Keratinocyte (primary cell): Measurements from ENCODE around the gene GPRC5C. TPM values are rescaled to one million over a fixed set of nuclear protein-coding genes. Genes with fewer than 3 reads are reported as not detected.

Experiments used
- DNase-seq: peaks from one replicate; pipeline ENCODE4 v3.0.0-alpha.2; 2011; ENCODE audit warnings: low read depth, missing footprints, low spot score
- FAIRE-seq: peaks from 2 replicates; lab custom pipeline; 2011; peaks lifted over from hg19 to GRCh38; lab: Jason Lieb, UNC
- H2AFZ ChIP-seq: 2 replicates; pipeline ENCODE4 v1.6.0; 2012; ENCODE audit warnings: low read length, control low read depth, inconsistent platforms; ENCODE audit not compliant: control insufficient read depth
- H3K27ac ChIP-seq: 2 replicates; pipeline ENCODE4 v1.5.1; 2011; ENCODE audit warnings: low read length; ENCODE audit not compliant: control insufficient read depth, insufficient read depth
- H3K27me3 ChIP-seq: 3 replicates; pipeline ENCODE4 v1.6.0; 2011; ENCODE audit warnings: low read length; ENCODE audit not compliant: control insufficient read depth, insufficient read depth; ENCODE audit errors: extremely low read depth
- H3K36me3 ChIP-seq, 2 experiments: 2 replicates in 1 of 2; 3 replicates in 1 of 2; pipeline ENCODE4 v1.5.1; 2011; ENCODE audit warnings: low read length in 2 of 2, mild to moderate bottlenecking in 1 of 2; ENCODE audit not compliant: control insufficient read depth in 2 of 2, insufficient read depth in 2 of 2; ENCODE audit errors: extremely low read depth in 1 of 2
- H3K4me1 ChIP-seq: 3 replicates; pipeline ENCODE4 v1.5.1; 2011; ENCODE audit warnings: low read length; ENCODE audit not compliant: control insufficient read depth, insufficient read depth; ENCODE audit errors: extremely low read depth
- H3K4me2 ChIP-seq: 3 replicates; pipeline ENCODE4 v1.6.0; 2011; ENCODE audit warnings: low read depth, low read length; ENCODE audit not compliant: control insufficient read depth, insufficient read depth; ENCODE audit errors: extremely low read depth
- H3K4me3 ChIP-seq, 3 experiments: fragments of 200-600 bp in 1 of 3; sonication (generic) in 1 of 3; 2 replicates in 2 of 3; 3 replicates in 1 of 3; pipeline ENCODE4 v1.5.1; 2011 to 2016; ENCODE audit warnings: low read length in 3 of 3, mild to moderate bottlenecking in 3 of 3, control low read depth in 2 of 3, inconsistent platforms in 1 of 3, low read depth in 1 of 3, mixed read lengths in 1 of 3, mixed run types in 1 of 3, moderate library complexity in 1 of 3; ENCODE audit not compliant: control insufficient read depth in 2 of 3, insufficient read depth in 2 of 3; ENCODE audit errors: extremely low read depth in 1 of 3
- H3K79me2 ChIP-seq: 2 replicates; pipeline ENCODE4 v1.6.0; 2012; ENCODE audit warnings: low read length; ENCODE audit not compliant: control insufficient read depth, insufficient read depth
- H3K9ac ChIP-seq: 3 replicates; pipeline ENCODE4 v1.6.0; 2011; ENCODE audit warnings: low read length; ENCODE audit not compliant: control insufficient read depth, insufficient read depth; ENCODE audit errors: extremely low read depth
- H3K9me1 ChIP-seq: 3 replicates; pipeline ENCODE4 v1.6.0; 2011; ENCODE audit warnings: low read length; ENCODE audit not compliant: control insufficient read depth, insufficient read depth; ENCODE audit errors: extremely low read depth
- H3K9me3 ChIP-seq: 2 replicates; pipeline ENCODE4 v1.5.1; 2012; ENCODE audit warnings: low read depth, low read length; ENCODE audit not compliant: control insufficient read depth
- H4K20me1 ChIP-seq: 3 replicates; pipeline ENCODE4 v1.6.0; 2011; ENCODE audit warnings: low read length; ENCODE audit not compliant: control insufficient read depth, insufficient read depth; ENCODE audit errors: extremely low read depth
- EZH2 ChIP-seq: IDR thresholded peaks from one replicate; pipeline ENCODE4 v1.6.1; 2012; ENCODE audit warnings: inconsistent platforms, mild to moderate bottlenecking, low read length, moderate library complexity
- dilution Hi-C: fragments of 300-500 bp; cut with MboI; formaldehyde crosslinking; loops from one replicate; pipeline ENCODE4 v1.7.0; 2020; ENCODE audit warnings: low sequenced_read_pairs; ENCODE audit not compliant: extremely low pct_ligation_motif_present
- polyA plus RNA-seq, 5 experiments: library from polyadenylated mRNA; depleted of rRNA in 3 of 5; stranded (reverse) in 3 of 5; stranded (forward) in 1 of 5; unstranded in 1 of 5; fragments of >200 nt; gene quantifications; 1 replicate in 1 of 5; 2 replicates in 3 of 5; 3 replicates in 1 of 5; pipeline versions ENCODE4 v1.2.1 to v1.2.3, GENCODE V29; 2011 to 2012; ENCODE audit warnings: missing spikeins in 2 of 5, low read depth in 1 of 5, low replicate concordance in 1 of 5
- TF ChIP-seq, protein P1 (sequence below), 3 experiments: IDR thresholded peaks in 1 of 3; conservative IDR thresholded peaks in 1 of 3; optimal IDR thresholded peaks in 1 of 3; 2 replicates in 2 of 3; 3 replicates in 1 of 3; pipeline versions ENCODE3 to v1.5.1; 2011; ENCODE audit warnings: low read length in 3 of 3, mild to moderate bottlenecking in 3 of 3, moderate library complexity in 2 of 3, control low read depth in 1 of 3, inconsistent platforms in 1 of 3; ENCODE audit not compliant: insufficient read depth in 2 of 3; ENCODE audit errors: extremely low read depth in 1 of 3

The GPRC5C gene
- polyA plus RNA-seq, 1 donor (not counting 4 experiments of a cell fraction or from before 2014, with no cell fraction given): 24.2 TPM

DNA sequence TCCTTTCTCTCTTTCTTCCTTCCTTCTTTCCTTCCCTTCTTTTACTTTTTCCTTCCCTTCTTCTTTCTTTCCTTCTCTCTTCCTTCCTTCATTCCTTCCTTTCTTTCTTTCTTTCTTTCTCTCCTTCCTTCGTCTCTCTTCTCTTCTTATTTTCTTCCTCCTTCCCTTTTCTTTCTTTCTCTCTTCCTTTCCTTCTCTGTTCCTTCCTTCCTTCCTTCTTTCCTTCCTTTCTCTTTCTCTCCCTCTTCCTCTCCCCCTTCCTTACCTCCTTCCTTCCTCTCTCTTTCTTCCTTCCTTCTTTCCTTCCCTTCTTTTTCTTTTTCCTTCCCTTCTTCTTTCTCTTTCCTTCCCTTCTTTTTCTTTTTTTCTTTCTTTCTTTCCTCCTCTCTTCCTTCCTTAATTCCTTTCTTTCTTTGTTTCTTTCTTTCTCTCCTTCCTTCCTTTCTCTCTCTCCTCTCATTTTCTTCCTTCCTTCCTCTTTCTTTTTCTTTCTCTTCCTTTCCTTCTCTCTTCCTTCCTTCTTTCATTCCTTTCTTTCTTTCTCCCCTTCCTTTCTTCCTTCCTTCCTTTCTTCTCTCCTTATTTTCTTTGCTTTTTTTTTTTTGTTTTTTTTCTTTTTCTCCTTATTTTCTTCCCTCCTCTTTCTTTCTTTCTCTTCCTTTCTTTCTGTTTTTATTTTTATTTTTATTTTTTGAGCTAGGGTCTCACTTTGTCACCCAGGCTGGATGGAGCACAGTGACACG is 41.8 kb upstream of the GPRC5C start:
- no peak overlapping the region for H2AFZ ChIP-seq
- no peaks in the 10 kb centered on the region for H3K36me3 ChIP-seq
- H3K4me1 ChIP-seq: no peaks in the 10 kb centered on the region
- FAIRE-seq: no peak
- no peaks in the 10 kb centered on the region for H3K79me2 ChIP-seq
- H3K27ac ChIP-seq: no peak overlapping the region
- no peaks in the 10 kb centered on the region for H3K9me1 ChIP-seq
- no peaks in the 10 kb centered on the region for H3K9me3 ChIP-seq
- TF ChIP-seq EZH2: no peak
- TF ChIP-seq, protein P1, sequence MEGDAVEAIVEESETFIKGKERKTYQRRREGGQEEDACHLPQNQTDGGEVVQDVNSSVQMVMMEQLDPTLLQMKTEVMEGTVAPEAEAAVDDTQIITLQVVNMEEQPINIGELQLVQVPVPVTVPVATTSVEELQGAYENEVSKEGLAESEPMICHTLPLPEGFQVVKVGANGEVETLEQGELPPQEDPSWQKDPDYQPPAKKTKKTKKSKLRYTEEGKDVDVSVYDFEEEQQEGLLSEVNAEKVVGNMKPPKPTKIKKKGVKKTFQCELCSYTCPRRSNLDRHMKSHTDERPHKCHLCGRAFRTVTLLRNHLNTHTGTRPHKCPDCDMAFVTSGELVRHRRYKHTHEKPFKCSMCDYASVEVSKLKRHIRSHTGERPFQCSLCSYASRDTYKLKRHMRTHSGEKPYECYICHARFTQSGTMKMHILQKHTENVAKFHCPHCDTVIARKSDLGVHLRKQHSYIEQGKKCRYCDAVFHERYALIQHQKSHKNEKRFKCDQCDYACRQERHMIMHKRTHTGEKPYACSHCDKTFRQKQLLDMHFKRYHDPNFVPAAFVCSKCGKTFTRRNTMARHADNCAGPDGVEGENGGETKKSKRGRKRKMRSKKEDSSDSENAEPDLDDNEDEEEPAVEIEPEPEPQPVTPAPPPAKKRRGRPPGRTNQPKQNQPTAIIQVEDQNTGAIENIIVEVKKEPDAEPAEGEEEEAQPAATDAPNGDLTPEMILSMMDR (optimal IDR thresholded peaks at IDR 0.05 in 1 of 3, IDR thresholded peaks at IDR 0.05 in 1 of 3, conservative IDR thresholded peaks at IDR 0.05 in 1 of 3; ENCODE audit: extremely low read depth in 1 of 3, insufficient read depth in 2 of 3, low read length in 3 of 3): no peak
- DNase-seq: no peak
- peaks cover 2% of the 10 kb centered on the region for H4K20me1 ChIP-seq
- no peak overlapping the region for H3K9ac ChIP-seq
- dilution Hi-C loops: no loop called here
- peaks cover 21% of the 10 kb centered on the region for H3K27me3 ChIP-seq
- no peak overlapping the region for H3K4me2 ChIP-seq
- no peak overlapping the region for H3K4me3 ChIP-seq

DNA sequence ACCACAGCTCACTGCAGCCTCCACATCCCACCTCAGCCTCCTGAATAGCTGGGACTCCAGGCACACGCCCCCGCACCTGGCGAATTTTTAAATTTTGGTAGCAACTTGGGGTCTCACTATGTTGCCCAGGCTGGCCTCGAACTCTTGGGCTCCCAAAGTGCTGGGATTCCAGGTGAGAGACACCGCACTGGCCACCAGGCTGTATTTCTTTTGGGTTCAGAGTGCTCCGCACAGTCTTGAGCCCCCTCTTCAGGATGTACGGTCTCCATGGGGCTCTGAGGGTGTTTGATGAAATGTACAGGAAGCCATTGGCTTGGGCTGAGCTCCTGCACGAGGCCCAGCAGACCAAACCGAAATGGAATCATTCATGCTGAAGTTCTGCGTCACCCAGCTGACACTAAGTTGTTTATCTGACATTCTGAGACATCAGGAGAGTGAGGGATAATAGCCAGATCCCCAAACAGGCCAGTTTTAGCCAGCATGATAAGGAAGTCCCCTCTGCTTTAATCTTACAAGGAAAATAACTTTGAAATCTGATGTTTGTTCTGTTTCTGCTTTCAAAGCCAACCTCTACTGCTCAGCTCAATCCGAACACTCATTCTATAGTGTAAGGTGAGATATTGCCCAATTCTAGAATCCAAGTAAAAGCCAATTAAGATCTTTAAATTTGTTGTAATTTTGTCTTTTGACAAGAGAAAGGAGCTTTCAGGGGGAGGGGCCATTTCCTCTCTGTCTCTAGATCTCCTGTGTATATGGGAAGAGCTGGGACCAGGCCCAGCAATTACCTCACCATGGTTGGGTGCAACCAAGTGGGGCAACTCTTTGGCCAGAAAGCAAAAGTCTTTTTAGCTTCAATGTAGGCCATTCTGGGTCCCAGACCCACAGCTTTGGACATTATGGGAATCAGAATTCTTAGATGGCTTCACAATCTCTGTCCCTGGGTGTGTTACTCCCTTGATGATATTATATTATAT is 40.9 kb upstream of the GPRC5C start:
- H3K27ac ChIP-seq: no peak overlapping the region
- peaks cover 21% of the 10 kb centered on the region for H3K27me3 ChIP-seq
- DNase-seq (no peak), FAIRE-seq (no peak)
- dilution Hi-C loops: no loop called here
- no peaks in the 10 kb centered on the region for H3K79me2 ChIP-seq
- no peak overlapping the region for H2AFZ ChIP-seq
- no peaks in the 10 kb centered on the region for H3K36me3 ChIP-seq
- H3K9me1 ChIP-seq: no peaks in the 10 kb centered on the region
- no peak overlapping the region for H3K4me2 ChIP-seq
- H3K4me3 ChIP-seq: no peak overlapping the region
- no peak overlapping the region for H3K9ac ChIP-seq
- peaks cover 2% of the 10 kb centered on the region for H4K20me1 ChIP-seq
- H3K9me3 ChIP-seq: no peaks in the 10 kb centered on the region
- TF ChIP-seq, protein P1 (optimal IDR thresholded peaks at IDR 0.05 in 1 of 3, IDR thresholded peaks at IDR 0.05 in 1 of 3, conservative IDR thresholded peaks at IDR 0.05 in 1 of 3; ENCODE audit: extremely low read depth in 1 of 3, insufficient read depth in 2 of 3, low read length in 3 of 3): no peak
- TF ChIP-seq EZH2: no peak
- H3K4me1 ChIP-seq: no peaks in the 10 kb centered on the region
